Astrocyte of the spinal cord (primary cell): Measurements from ENCODE around the gene MAML3.

Experiments used
- DNase-seq: peaks from one replicate; pipeline ENCODE4 v3.0.0; 2011; ENCODE audit warnings: low read depth, low spot score
- H3K4me3 ChIP-seq: 2 replicates; pipeline ENCODE4 v1.5.1; 2011; ENCODE audit warnings: low read depth, mild to moderate bottlenecking, low read length, moderate library complexity
- CTCF ChIP-seq: IDR thresholded peaks from 2 replicates; pipeline ENCODE4 v1.5.1; 2012; ENCODE audit warnings: low read depth, mild to moderate bottlenecking, low read length, inconsistent platforms
- in situ Hi-C: cut with HindIII; loops from 2 replicates; pipeline ENCODE4 v1.10.0; 2017; ENCODE audit warnings: low sequenced_read_pairs

Gene MAML3

GRCh38 chr4:139794158-139794954, 359.6 kb downstream of the MAML3 start:
- peak; percentile 38 for DNase-seq
- in situ Hi-C loops = no loop called here
- H3K4me3 ChIP-seq = no peak overlapping the region
- no peak for TF ChIP-seq CTCF

- H3K4me3 ChIP-seq = no peak overlapping the region
- in situ Hi-C loops = no loop called here
- TF ChIP-seq CTCF = no peak
- no peak for DNase-seq
Measured at GRCh38 chr4:139791681-139792080, 362.3 kb downstream of the MAML3 start.

GRCh38 chr4:139790291-139790690, 363.7 kb downstream of the MAML3 start:
- in situ Hi-C loops = no loop called here
- TF ChIP-seq CTCF = no peak
- DNase-seq = no peak
- H3K4me3 ChIP-seq = no peak overlapping the region

- H3K4me3 ChIP-seq = no peak overlapping the region
- TF ChIP-seq CTCF = no peak
- no peak for DNase-seq
- in situ Hi-C loops = no loop called here
Measured at GRCh38 chr4:139789096-139789654, 364.8 kb downstream of the MAML3 start.

- in situ Hi-C loops = no loop called here
- peak; percentile 20 for DNase-seq
- H3K4me3 ChIP-seq = no peak overlapping the region
- TF ChIP-seq CTCF = no peak
Measured at GRCh38 chr4:139786494-139787354, 367.3 kb downstream of the MAML3 start.

- in situ Hi-C loops = no loop called here
- no peak for DNase-seq
- TF ChIP-seq CTCF = no peak
- H3K4me3 ChIP-seq = no peak overlapping the region
Measured at GRCh38 chr4:139785356-139785755, 368.6 kb downstream of the MAML3 start.
